ENCODE measurements around the gene VIPAS39. TPM values are rescaled to one million over a fixed set of nuclear protein-coding genes. Genes with fewer than 3 reads are reported as not detected.

VIPAS39 gene
- total and polyA plus RNA-seq, 2 of the 4 experiments (the other 2 are of a cell fraction) = 19.0 to 43.0 TPM

DNA sequence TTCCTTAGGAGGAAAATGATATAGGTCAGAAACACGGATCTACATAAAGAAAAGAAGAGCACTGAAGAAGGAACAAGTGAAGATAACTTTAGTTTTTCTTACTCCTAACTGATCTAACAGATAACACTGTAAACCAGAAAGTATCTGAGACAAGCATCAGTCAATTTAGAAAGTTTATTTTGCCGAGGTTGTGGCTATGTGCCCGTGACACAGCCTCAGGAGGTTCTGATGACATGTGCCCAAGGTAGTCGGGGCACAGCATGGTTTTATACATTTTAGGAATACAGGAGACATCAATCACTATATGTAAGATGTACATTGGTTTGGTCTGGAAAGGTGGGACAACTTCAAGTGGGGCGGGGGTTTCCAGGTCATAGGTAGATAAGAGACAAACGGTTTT lies 57.2 kb downstream of the VIPAS39 start:
- no peak for TF ChIP-seq RAD21 (IDR thresholded peaks at IDR 0.05; ENCODE audit: low read length)
- TF ChIP-seq, protein P1, sequence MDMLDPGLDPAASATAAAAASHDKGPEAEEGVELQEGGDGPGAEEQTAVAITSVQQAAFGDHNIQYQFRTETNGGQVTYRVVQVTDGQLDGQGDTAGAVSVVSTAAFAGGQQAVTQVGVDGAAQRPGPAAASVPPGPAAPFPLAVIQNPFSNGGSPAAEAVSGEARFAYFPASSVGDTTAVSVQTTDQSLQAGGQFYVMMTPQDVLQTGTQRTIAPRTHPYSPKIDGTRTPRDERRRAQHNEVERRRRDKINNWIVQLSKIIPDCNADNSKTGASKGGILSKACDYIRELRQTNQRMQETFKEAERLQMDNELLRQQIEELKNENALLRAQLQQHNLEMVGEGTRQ (IDR thresholded peaks at IDR 0.05; ENCODE audit: low read depth, low read length) = no peak
- no peak for TF ChIP-seq CHD1 (IDR thresholded peaks at IDR 0.05; ENCODE audit: low read depth, low read length)
- TF ChIP-seq NFE2L2 (IDR thresholded peaks at IDR 0.05; ENCODE audit: low read depth, low read length) = no peak
- TF ChIP-seq POLR2A (IDR thresholded peaks at IDR 0.05; ENCODE audit: low read depth, low read length) = no peak
- TF ChIP-seq CTCF (conservative IDR thresholded peaks at IDR 0.05; ENCODE audit: low read depth, low read length) = no peak
- TF ChIP-seq RFX5 (IDR thresholded peaks at IDR 0.05; ENCODE audit: low read depth, low read length) = no peak
- TF ChIP-seq BHLHE40 (IDR thresholded peaks at IDR 0.05; ENCODE audit: low read depth, low read length) = no peak
- no peak overlapping the region for H3K56ac ChIP-seq (ENCODE audit: extremely low read depth, insufficient read depth, low read length)
- no peak overlapping the region for H3K23ac ChIP-seq (ENCODE audit: low read depth, low read length)
- intact Hi-C loops (cut with micrococcal nuclease) = no loop called here
- ChIA-PET POLR2A (ENCODE audit: unreplicated experiment) (no interaction called here), CTCF (no interaction called here)
- H3K4ac ChIP-seq (ENCODE audit: low read depth, low read length) = no peak overlapping the region
- H3K4me1 ChIP-seq (ENCODE audit: control insufficient read depth, insufficient read depth, low read length) = no peaks in the 10 kb centered on the region
- no peaks in the 10 kb centered on the region for H3K36me3 ChIP-seq (ENCODE audit: control insufficient read depth, insufficient read depth, low read length)
- H3K27ac ChIP-seq (ENCODE audit: insufficient read depth, low read length) = no peak overlapping the region
- in situ Hi-C loops (cut with MboI; ENCODE audit: low sequenced_read_pairs) = no loop called here
- H3K9me1 ChIP-seq (ENCODE audit: insufficient read depth, low read length) = no peaks in the 10 kb centered on the region
- no peak overlapping the region for H2BK20ac ChIP-seq (ENCODE audit: low read depth, low read length)
- H2AK5ac ChIP-seq (ENCODE audit: low read depth, low read length) = no peak overlapping the region
- H3K9ac ChIP-seq (ENCODE audit: low read depth, low read length) = no peak overlapping the region
- no CpG with 5 or more reads among the region's 6 CpGs for WGBS, 2 experiments (ENCODE audit: extremely low coverage in 2 of 2, insufficient read length in 1 of 2)
- no peaks in the 10 kb centered on the region for H4K20me1 ChIP-seq (ENCODE audit: insufficient read depth, low read length)
- no peak overlapping the region for H2AFZ ChIP-seq (replicated peaks; ENCODE audit: low read length, poor library complexity)
- H4K91ac ChIP-seq (ENCODE audit: insufficient read depth, low read depth, low read length) = no peak overlapping the region
- H3K27me3 ChIP-seq (ENCODE audit: control insufficient read depth, insufficient read depth, low read length) = peaks cover 4% of the 10 kb centered on the region; the same call in 1 of the 2 replicates
- no peak overlapping the region for H2BK5ac ChIP-seq (ENCODE audit: low read depth, low read length, poor library complexity, severe bottlenecking)
- no peak overlapping the region for H4K8ac ChIP-seq (ENCODE audit: low read depth in 2 of 2, low read length in 2 of 2)
- BruUV-seq (replicated peaks) = no TSS peak
- H3K9me3 ChIP-seq (ENCODE audit: control insufficient read depth, insufficient read depth, low read length) = no peaks in the 10 kb centered on the region
- H3K14ac ChIP-seq (replicated peaks; ENCODE audit: low read depth, low read length) = no peak overlapping the region
- H2BK15ac ChIP-seq (ENCODE audit: low read depth, low read length) = no peak overlapping the region
- no peak overlapping the region for H2AK9ac ChIP-seq (replicated peaks; ENCODE audit: low read depth, low read length, poor library complexity)
- no peak overlapping the region for H4K5ac ChIP-seq (ENCODE audit: low read depth, low read length)
- no peak overlapping the region for H3K4me2 ChIP-seq (ENCODE audit: low read depth, low read length)
- DNase-seq (no peak), ATAC-seq (ENCODE audit: low read depth) (no peak)
- no peak overlapping the region for H2BK120ac ChIP-seq (ENCODE audit: low read depth, low read length)
- no peak overlapping the region for H3K4me3 ChIP-seq (ENCODE audit: insufficient read depth, low read depth, low read length)
- H3K18ac ChIP-seq (ENCODE audit: low read depth, low read length) = no peak overlapping the region
- H3K79me1 ChIP-seq (ENCODE audit: low read depth in 1 of 2, low read length in 2 of 2) = no peaks in the 10 kb centered on the region
- dilution Hi-C loops (cut with HindIII; ENCODE audit: low sequenced_read_pairs, unreplicated experiment) = no loop called here
